ENCODE data around the gene MAGI3. TPM values are rescaled to one million over a fixed set of nuclear protein-coding genes. Genes with fewer than 3 reads are reported as not detected.

The MAGI3 gene
- total RNA-seq (10 to 100 TPM; 11.5 to 24.2 (median 16.4) TPM), polyA plus RNA-seq (1 to 10 TPM; 4.6 to 7.3 TPM)

GRCh38 chr1:113389953-113390834 lies at the start of gene MAGI3:
MAGI3 (plus strand) TSS chr1:113390515; CDS start chr1:113391034, 519 bp downstream.
- Histone ChIP-seq H3K36me3 (no peaks in the 10 kb centered on the region), H3K27ac (peak within 1 kb of the TSS; percentile 73 to 97 (median 92)), H3K4me3 (peak within 1 kb of the TSS; percentile 68 to 92 (median 90)), H3K27me3 (no peaks in the 10 kb centered on the region), H3K4me1 (peaks cover 6 to 21% (median 17%) of the 10 kb centered on the region in 3 donors), H3K9me3 (no peaks in the 10 kb centered on the region)
- TF ChIP-seq CTCF (IDR thresholded peaks at IDR 0.05), result no peak
- intact Hi-C loops (cut with DNase I), result loop anchor here in 2 of 3 donors (5.0 to 10.0 kb wide), 2 partner anchors 245 to 297 kb away; no protein-coding TSS in a partner anchor
- FAIRE-seq, result no peak
- peak; percentile 76 to 89 (median 87) for ATAC-seq
- DNase-seq, result peak; percentile 98 to 99 (median 98)
- 0 to 1% methylated on average over 74 to 89 of the region's 89 CpGs for WGBS, 2 donors

GRCh38 chr1:113353580-113353979 lies 36.7 kb upstream of the MAGI3 start:
- no peak overlapping the region for H3K27ac ChIP-seq
- no peaks in the 10 kb centered on the region for H3K9me3 ChIP-seq
- no peaks in the 10 kb centered on the region for H3K4me1 ChIP-seq
- H3K27me3 ChIP-seq, result peaks cover 0 to 3% (median 0%) of the 10 kb centered on the region in 4 donors
- no peak for FAIRE-seq
- 80 to 85% methylated on average over 2 of the region's 2 CpGs for WGBS, 2 donors
- H3K36me3 ChIP-seq, result no peaks in the 10 kb centered on the region
- no peak for ATAC-seq
- no peak for DNase-seq
- no peak for TF ChIP-seq CTCF (IDR thresholded peaks at IDR 0.05)
- no peak overlapping the region for H3K4me3 ChIP-seq
- intact Hi-C loops (cut with DNase I), result no loop called here

- no peak overlapping the region for H3K27ac ChIP-seq
- no peak for TF ChIP-seq CTCF (IDR thresholded peaks at IDR 0.05)
- H3K27me3 ChIP-seq, result no peaks in the 10 kb centered on the region
- DNase-seq (no peak), FAIRE-seq (no peak), ATAC-seq (no peak)
- 44 to 48% methylated on average over 3 of the region's 3 CpGs for WGBS, 2 donors
- intact Hi-C loops (cut with DNase I), result loop anchor here in 1 of 3 donors (10.0 kb wide), 1 partner anchor 79 kb away; no protein-coding TSS in a partner anchor
- no peaks in the 10 kb centered on the region for H3K9me3 ChIP-seq
- H3K4me3 ChIP-seq, result no peak overlapping the region
- no peaks in the 10 kb centered on the region for H3K4me1 ChIP-seq
- no peaks in the 10 kb centered on the region for H3K36me3 ChIP-seq
Observed at GRCh38 chr1:113363935-113364334, 26.4 kb upstream of the MAGI3 start.

GRCh38 chr1:113369040-113369439 lies 21.3 kb upstream of the MAGI3 start:
- Histone ChIP-seq H3K27ac (no peak overlapping the region), H3K4me1 (no peaks in the 10 kb centered on the region), H3K27me3 (no peaks in the 10 kb centered on the region), H3K36me3 (no peaks in the 10 kb centered on the region), H3K4me3 (no peak overlapping the region), H3K9me3 (no peaks in the 10 kb centered on the region)
- ATAC-seq (no peak), FAIRE-seq (no peak), DNase-seq (no peak)
- TF ChIP-seq CTCF (IDR thresholded peaks at IDR 0.05), result no peak
- intact Hi-C loops (cut with DNase I), result loop anchor here in 1 of 3 donors (10.0 kb wide), 1 partner anchor 84 kb away; no protein-coding TSS in a partner anchor

Data from pancreas (tissue), 10 donors.